K562 (cell line): Measurements from ENCODE around the gene KCNA2. TPM values are rescaled to one million over a fixed set of nuclear protein-coding genes. Genes with fewer than 3 reads are reported as not detected.

Source experiments
- ATAC-seq: fragments of 200-7000 bp; cut with Tn5 transposase; 3 replicates; pipeline ENCODE4 v1.9.1; 2020; ENCODE audit warnings: moderate library complexity
- BruUV-seq: library from RNA; stranded (reverse); fragments of 400-500 nt; replicated peaks from 2 replicates; lab custom pipeline; 2021; lab: Mats Ljungman, UMichigan
- CTCF ChIA-PET: fragments of 300-600 bp; formaldehyde crosslinking; extraction: SDS; loops from one replicate; lab custom pipeline; 2021; ENCODE audit warnings: low intra/inter-chr PET ratio; lab: Yijun Ruan, JAX
- POLR2A ChIA-PET: fragments of 300-600, 350-650 bp; sonication (Branson Sonifier 250); formaldehyde crosslinking; extraction: SDS; loops from one replicate; lab custom pipeline; 2021; ENCODE audit warnings: antibody characterized with exemption, inconsistent platforms; lab: Yijun Ruan, JAX
- DNase-seq, 4 experiments: peaks; one replicate each; pipeline versions ENCODE4 v3.0.0 to v3.0.0-alpha.2; 2011 to 2018; ENCODE audit warnings: low spot score in 3 of 4, mixed read lengths in 3 of 4; ENCODE audit errors: extremely low read depth in 1 of 4
- FAIRE-seq: peaks from 2 replicates; lab custom pipeline; 2011; peaks lifted over from hg19 to GRCh38; lab: Jason Lieb, UNC
- H2AFZ ChIP-seq: 2 replicates; pipeline ENCODE4 v1.6.0; 2011; ENCODE audit warnings: low read depth, low read length, control low read depth, inconsistent platforms
- H3K27ac ChIP-seq: fragments of 200-600 bp; 3 replicates; pipeline ENCODE4 v1.8.0; 2011; ENCODE audit warnings: low read depth, mild to moderate bottlenecking, control low read depth, inconsistent platforms, low read length, moderate library complexity, mixed read lengths; ENCODE audit errors: extremely low read depth
- H3K27me3 ChIP-seq, 2 experiments: fragments of 300-600 bp in 1 of 2; 2 replicates in 1 of 2; 3 replicates in 1 of 2; pipeline versions ENCODE4 v1.6.0 to v1.8.0; 2011; ENCODE audit warnings: inconsistent platforms in 2 of 2, low read length in 2 of 2, mild to moderate bottlenecking in 1 of 2, mixed read lengths in 1 of 2, moderate library complexity in 1 of 2; ENCODE audit not compliant: control insufficient read depth in 2 of 2, insufficient read depth in 2 of 2
- H3K36me3 ChIP-seq: fragments of 300-600 bp; 3 replicates; pipeline ENCODE4 v1.8.0; 2011; ENCODE audit warnings: mild to moderate bottlenecking, low read length, inconsistent platforms; ENCODE audit not compliant: control insufficient read depth, insufficient read depth
- H3K4me1 ChIP-seq, 2 experiments: fragments of 200-600 bp in 1 of 2; replicated peaks in 1 of 2; 2 replicates in 1 of 2; 3 replicates in 1 of 2; pipeline versions ENCODE4 v1.5.1 to v1.8.0; 2011; ENCODE audit warnings: inconsistent platforms in 2 of 2, low read length in 2 of 2, mild to moderate bottlenecking in 1 of 2, mixed read lengths in 1 of 2, moderate library complexity in 1 of 2; ENCODE audit not compliant: control insufficient read depth in 2 of 2, insufficient read depth in 2 of 2
- H3K4me2 ChIP-seq: 2 replicates; pipeline ENCODE4 v1.6.1; 2011; ENCODE audit warnings: low read length, control low read depth, inconsistent platforms, mixed read lengths; ENCODE audit not compliant: insufficient read depth
- H3K4me3 ChIP-seq: fragments of 200-600 bp; sonication (generic), shearing (Covaris generic); 2 replicates; pipeline ENCODE4 v1.5.1; 2016; ENCODE audit warnings: control low read depth, inconsistent platforms
- H3K79me2 ChIP-seq: fragments of 200-600 bp; 3 replicates; pipeline ENCODE4 v1.8.0; 2011; ENCODE audit warnings: low read length, inconsistent platforms; ENCODE audit not compliant: control insufficient read depth, insufficient read depth
- H3K9ac ChIP-seq, 2 experiments: 2 replicates each; pipeline versions ENCODE4 v1.6.0 to v1.6.1; 2011; ENCODE audit warnings: low read depth in 2 of 2, low read length in 2 of 2, control low read depth in 1 of 2, inconsistent platforms in 1 of 2, mild to moderate bottlenecking in 1 of 2, mixed read lengths in 1 of 2; ENCODE audit not compliant: insufficient read depth in 1 of 2
- H3K9me1 ChIP-seq: one replicate; pipeline ENCODE4 v1.6.0; 2011; ENCODE audit warnings: inconsistent platforms, mild to moderate bottlenecking, low read length, moderate library complexity; ENCODE audit not compliant: control insufficient read depth, insufficient read depth
- H3K9me3 ChIP-seq: replicated peaks from 2 replicates; pipeline ENCODE4 v1.5.1; 2011; ENCODE audit warnings: low read depth, low read length, inconsistent platforms; ENCODE audit not compliant: control insufficient read depth, insufficient read depth
- H4K20me1 ChIP-seq: replicated peaks from 2 replicates; pipeline ENCODE4 v1.6.1; 2011; ENCODE audit warnings: low read length, inconsistent platforms, mixed read lengths; ENCODE audit not compliant: control insufficient read depth, insufficient read depth
- CBFB ChIP-seq: sonication (generic); formaldehyde crosslinking; IDR thresholded peaks from 2 replicates; pipeline ENCODE4 v1.4.0; 2020; ENCODE audit warnings: mild to moderate bottlenecking, missing genetic modification reagents
- RAD21 ChIP-seq, 2 experiments: fragments of 250-450 bp in 1 of 2; fragments of 450-650 bp in 1 of 2; sonication (Bioruptor Pico) in 1 of 2; formaldehyde crosslinking in 1 of 2; IDR thresholded peaks in 1 of 2; conservative IDR thresholded peaks in 1 of 2; 2 replicates each; pipeline versions ENCODE4 v1.4.0 to v1.8.0; 2020 to 2022; ENCODE audit warnings: mild to moderate bottlenecking in 2 of 2, moderate library complexity in 1 of 2
- RNF2 ChIP-seq: sonication (generic); IDR thresholded peaks from 2 replicates; pipeline ENCODE4 v1.6.1; 2016
- STAT6 ChIP-seq: sonication (generic); formaldehyde crosslinking; IDR thresholded peaks from 2 replicates; pipeline ENCODE4 v1.8.1; 2023; ENCODE audit warnings: mild to moderate bottlenecking, missing genetic modification reagents
- TCF7L2 ChIP-seq: fragments of 150-350 bp; IDR thresholded peaks from 2 replicates; pipeline ENCODE4 v1.6.1; 2016; ENCODE audit warnings: low read depth, mild to moderate bottlenecking, low read length, moderate library complexity
- ZFPM2 ChIP-seq: fragments of 250-450 bp; sonication (Bioruptor Pico); IDR thresholded peaks from 2 replicates; pipeline ENCODE4 v1.5.1; 2022; ENCODE audit warnings: mild to moderate bottlenecking
- ZNF263 ChIP-seq: sonication (generic); formaldehyde crosslinking; IDR thresholded peaks from 2 replicates; pipeline ENCODE4 v1.8.0; 2022; ENCODE audit warnings: mild to moderate bottlenecking, missing genetic modification reagents, borderline replicate concordance
- ZNF764 ChIP-seq: fragments of 250-450 bp; sonication (Bioruptor Pico); IDR thresholded peaks from 2 replicates; pipeline ENCODE4 v1.4.0; 2020; ENCODE audit warnings: low read depth, mild to moderate bottlenecking, moderate library complexity
- ZNF766 ChIP-seq: fragments of 200-800 bp; sonication (Bioruptor generic); conservative IDR thresholded peaks from 2 replicates; pipeline ENCODE4 v1.6.1; 2016; ENCODE audit warnings: missing genetic modification characterization, missing compliant biosample characterization
- WGBS: fragments of 100-300 bp; shearing (Covaris generic); methylation state at CpG from one replicate; pipeline ENCODE4 v1.1.6; 2016; ENCODE audit warnings: low coverage, mixed read lengths; ENCODE audit not compliant: insufficient coverage; ENCODE audit errors: missing lambda C conversion rate; 5-methylcytosine and 5-hydroxymethylcytosine counted together
- in situ Hi-C: fragments of 300-500 bp; cut with MboI; formaldehyde crosslinking; loops from 4 replicates; pipeline ENCODE4 v1.15.0; 2018; ENCODE audit warnings: inconsistent platforms, mixed read lengths
- intact Hi-C: fragments of 100-400 bp; cut with micrococcal nuclease; formaldehyde crosslinking; loops from 2 replicates; pipeline ENCODE4 v1.14.2; 2022
- polyA plus RNA-seq, 8 experiments: library from polyadenylated mRNA; depleted of rRNA in 4 of 8; stranded (reverse) in 5 of 8; unstranded in 3 of 8; fragments of >200 nt; fragmentation: Nextera tagmentation in 2 of 8; fragmentation: Illumina TruSeq in 1 of 8; extraction: Ambion mirVana in 2 of 8; extraction: Trizol in 1 of 8; gene quantifications; 2 replicates each; pipeline versions ENCODE4 v1.2.1 to v1.2.3, GENCODE V29; 2011 to 2014; ENCODE audit warnings: inconsistent platforms in 1 of 8, missing spikeins in 1 of 8
- total RNA-seq, 7 experiments: library from RNA; depleted of rRNA in 6 of 7; stranded (reverse); fragments of >200 nt in 6 of 7; fragmentation: Illumina TruSeq in 2 of 7; extraction: Trizol in 2 of 7; gene quantifications; 2 replicates each; pipeline versions ENCODE4 v1.2.1 to v1.2.3, GENCODE V29; 2011 to 2021; ENCODE audit warnings: low replicate concordance in 1 of 7

KCNA2 gene
- total and polyA plus RNA-seq, 9 of the 15 experiments (the other 6 are each of a cell fraction or from before 2014, with no cell fraction given) = not detected

GRCh38 chr1:110559157-110559556 lies 47.0 kb downstream of the KCNA2 start (continued):
- TF ChIP-seq ZNF263 (CRISPR knock-in tag) = no peak
- TF ChIP-seq TCF7L2 = no peak
- no peak for TF ChIP-seq ZNF764 (CRISPR knock-in tag)
- no peak for TF ChIP-seq STAT6
- no peak for TF ChIP-seq RAD21 (CRISPR knock-in tag; conservative IDR thresholded peaks at IDR 0.05 in 1 of 2, IDR thresholded peaks at IDR 0.05 in 1 of 2)
- TF ChIP-seq RNF2 = no peak
- no peak for TF ChIP-seq ZFPM2
- TF ChIP-seq, all 486 proteins: peak for 0

- Histone ChIP-seq H3K36me3 (no peaks in the 10 kb centered on the region), H3K9me3 (no peaks in the 10 kb centered on the region), H3K9ac (no peak overlapping the region), H3K4me3 (no peak overlapping the region), H3K79me2 (no peaks in the 10 kb centered on the region), H3K4me1 (peaks cover 0 to 8% of the 10 kb centered on the region in 2 experiments; a peak in 2 of 5 replicates), H3K4me2 (no peak overlapping the region), H2AFZ (no peak overlapping the region), H3K27ac (no peak overlapping the region), H3K27me3 (peaks cover 1 to 34% of the 10 kb centered on the region in 2 experiments; a peak in 3 of 5 replicates), H3K9me1 (no peaks in the 10 kb centered on the region), H4K20me1 (peaks cover 9% of the 10 kb centered on the region; the same call in 1 of the 2 replicates)
- in situ Hi-C loops (no loop called here), intact Hi-C loops (no loop called here)
- TF ChIP-seq CBFB (CRISPR knock-in tag) (no peak), ZNF766 (CRISPR knock-in tag) (no peak)
- CTCF ChIA-PET = no interaction called here
- POLR2A ChIA-PET = interaction anchor here (1.0 to 1.1 kb wide), 2 partner anchors 22 to 29 kb away, joined by 4 read pairs; no protein-coding TSS in a partner anchor
- WGBS = 0% methylated on average over 3 of the region's 3 CpGs
- DNase-seq (no peak), ATAC-seq (no peak), FAIRE-seq (no peak)
- no TSS peak for BruUV-seq
These were observed 48.7 kb downstream of the KCNA2 start for GRCh38 chr1:110557481-110557880.
